Neural crest cell (in vitro differentiated cells): ENCODE measurements around the gene DDX51. TPM values are rescaled to one million over a fixed set of nuclear protein-coding genes. Genes with fewer than 3 reads are reported as not detected.
A peak's percentile ranks its signal among the peaks of the same experiment; 100 is the strongest.

Experiments
- DNase-seq: peaks from one replicate; pipeline ENCODE4 v3.0.0; 2021; ENCODE audit warnings: low read depth, mixed read lengths, low spot score
- H3K27ac Mint-ChIP-seq: one replicate; pipeline ENCODE4 v1.8.0; 2021; ENCODE audit warnings: mild to moderate bottlenecking, mixed read lengths; ENCODE audit not compliant: unreplicated experiment
- H3K27me3 Mint-ChIP-seq: 2 replicates; pipeline ENCODE4 v1.8.0; 2021; ENCODE audit warnings: low read depth, mild to moderate bottlenecking, mixed read lengths
- H3K36me3 Mint-ChIP-seq: 2 replicates; pipeline ENCODE4 v1.8.0; 2021; ENCODE audit warnings: low read depth, mild to moderate bottlenecking, mixed read lengths
- H3K4me1 Mint-ChIP-seq: 2 replicates; pipeline ENCODE4 v1.8.0; 2021; ENCODE audit warnings: mixed read lengths
- H3K4me3 Mint-ChIP-seq: one replicate; pipeline ENCODE4 v1.8.0; 2021; ENCODE audit warnings: mild to moderate bottlenecking, mixed read lengths
- H3K9me3 Mint-ChIP-seq: 2 replicates; pipeline ENCODE4 v1.8.0; 2021; ENCODE audit warnings: mixed read lengths
- long read RNA-seq: library from polyadenylated mRNA; unstranded; transcript quantifications from one replicate; pipeline ENCODE4 v2.0.0, GENCODE V29; 2020
- total RNA-seq: library from RNA; stranded (reverse); gene quantifications from 2 replicates; pipeline ENCODE4 v1.2.1, GENCODE V29; 2021
- TF ChIP-seq, protein P1 (sequence below): fragments of 200-600 bp; sonication (generic); conservative IDR thresholded peaks from 2 replicates; pipeline ENCODE4 v1.5.0; 2021; ENCODE audit warnings: antibody characterized with exemption, mild to moderate bottlenecking

Gene DDX51, protein sequence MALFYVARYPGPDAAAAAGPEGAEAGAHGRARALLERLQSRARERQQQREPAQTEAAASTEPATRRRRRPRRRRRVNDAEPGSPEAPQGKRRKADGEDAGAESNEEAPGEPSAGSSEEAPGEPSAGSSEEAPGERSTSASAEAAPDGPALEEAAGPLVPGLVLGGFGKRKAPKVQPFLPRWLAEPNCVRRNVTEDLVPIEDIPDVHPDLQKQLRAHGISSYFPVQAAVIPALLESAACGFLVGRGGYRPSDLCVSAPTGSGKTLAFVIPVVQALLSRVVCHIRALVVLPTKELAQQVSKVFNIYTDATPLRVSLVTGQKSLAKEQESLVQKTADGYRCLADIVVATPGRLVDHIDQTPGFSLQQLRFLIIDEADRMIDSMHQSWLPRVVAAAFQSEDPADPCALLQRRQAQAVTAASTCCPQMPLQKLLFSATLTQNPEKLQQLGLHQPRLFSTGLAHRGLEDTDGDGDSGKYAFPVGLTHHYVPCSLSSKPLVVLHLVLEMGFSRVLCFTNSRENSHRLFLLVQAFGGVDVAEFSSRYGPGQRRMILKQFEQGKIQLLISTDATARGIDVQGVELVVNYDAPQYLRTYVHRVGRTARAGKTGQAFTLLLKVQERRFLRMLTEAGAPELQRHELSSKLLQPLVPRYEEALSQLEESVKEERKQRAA
- 27.7 and 33.3 TPM in 2 replicates for total RNA-seq
- long read RNA-seq, partial matches to known transcripts = 0 of 2 reads
- long read RNA-seq, other reads (novel, unspliced or antisense) = 2 of 2 reads

DNA sequence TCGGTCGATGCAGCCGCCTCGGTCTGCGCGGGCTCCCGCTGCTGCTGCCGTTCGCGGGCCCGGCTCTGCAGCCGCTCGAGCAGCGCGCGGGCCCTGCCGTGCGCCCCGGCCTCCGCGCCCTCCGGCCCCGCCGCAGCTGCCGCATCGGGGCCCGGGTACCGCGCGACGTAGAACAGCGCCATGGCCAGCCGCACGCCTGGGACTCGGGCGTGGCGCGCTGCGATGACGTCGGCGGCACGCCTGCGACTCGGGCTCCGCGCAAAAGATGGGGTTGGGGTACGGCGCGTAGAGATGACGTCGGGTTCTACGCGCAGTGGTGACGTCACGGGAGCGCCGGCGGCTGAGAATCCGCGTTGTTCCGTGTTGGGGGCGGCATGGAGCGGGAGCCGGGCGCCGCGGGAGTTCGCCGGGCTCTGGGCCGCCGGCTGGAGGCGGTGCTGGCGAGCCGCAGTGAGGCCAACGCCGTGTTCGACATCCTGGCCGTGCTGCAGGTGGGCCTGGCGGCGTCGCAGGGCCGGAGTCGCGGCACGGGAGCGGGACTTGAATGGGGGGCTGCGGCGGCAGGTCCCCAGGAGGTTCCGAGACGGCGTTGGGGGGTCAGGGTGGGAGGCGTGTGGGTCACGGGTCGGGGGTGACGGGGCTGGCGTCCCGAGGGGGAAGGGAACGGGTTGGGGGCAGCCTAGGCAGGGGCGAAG is at the start of gene DDX51, which contains the start of gene NOC4L:
Gene DDX51, minus strand, starts transcription at position 205 of the 695 bp plus-strand sequence. Its CDS starts 23 bp downstream, at position 182.
Gene NOC4L, plus strand, starts transcription at position 343 of the 695 bp plus-strand sequence. Its CDS starts 32 bp downstream, at position 375.
- Mint-ChIP-seq H3K27ac (no peak within 1 kb of the TSS), H3K4me3 (peak within 1 kb of the TSS; percentile 93), H3K4me1 (peaks cover 18% of the 10 kb centered on the region), H3K36me3 (peaks cover 7% of the 10 kb centered on the region), H3K27me3 (peaks cover 4% of the 10 kb centered on the region), H3K9me3 (no peaks in the 10 kb centered on the region)
- DNase-seq = peak; percentile 95
- TF ChIP-seq, protein P1, sequence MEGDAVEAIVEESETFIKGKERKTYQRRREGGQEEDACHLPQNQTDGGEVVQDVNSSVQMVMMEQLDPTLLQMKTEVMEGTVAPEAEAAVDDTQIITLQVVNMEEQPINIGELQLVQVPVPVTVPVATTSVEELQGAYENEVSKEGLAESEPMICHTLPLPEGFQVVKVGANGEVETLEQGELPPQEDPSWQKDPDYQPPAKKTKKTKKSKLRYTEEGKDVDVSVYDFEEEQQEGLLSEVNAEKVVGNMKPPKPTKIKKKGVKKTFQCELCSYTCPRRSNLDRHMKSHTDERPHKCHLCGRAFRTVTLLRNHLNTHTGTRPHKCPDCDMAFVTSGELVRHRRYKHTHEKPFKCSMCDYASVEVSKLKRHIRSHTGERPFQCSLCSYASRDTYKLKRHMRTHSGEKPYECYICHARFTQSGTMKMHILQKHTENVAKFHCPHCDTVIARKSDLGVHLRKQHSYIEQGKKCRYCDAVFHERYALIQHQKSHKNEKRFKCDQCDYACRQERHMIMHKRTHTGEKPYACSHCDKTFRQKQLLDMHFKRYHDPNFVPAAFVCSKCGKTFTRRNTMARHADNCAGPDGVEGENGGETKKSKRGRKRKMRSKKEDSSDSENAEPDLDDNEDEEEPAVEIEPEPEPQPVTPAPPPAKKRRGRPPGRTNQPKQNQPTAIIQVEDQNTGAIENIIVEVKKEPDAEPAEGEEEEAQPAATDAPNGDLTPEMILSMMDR = no peak

DNA sequence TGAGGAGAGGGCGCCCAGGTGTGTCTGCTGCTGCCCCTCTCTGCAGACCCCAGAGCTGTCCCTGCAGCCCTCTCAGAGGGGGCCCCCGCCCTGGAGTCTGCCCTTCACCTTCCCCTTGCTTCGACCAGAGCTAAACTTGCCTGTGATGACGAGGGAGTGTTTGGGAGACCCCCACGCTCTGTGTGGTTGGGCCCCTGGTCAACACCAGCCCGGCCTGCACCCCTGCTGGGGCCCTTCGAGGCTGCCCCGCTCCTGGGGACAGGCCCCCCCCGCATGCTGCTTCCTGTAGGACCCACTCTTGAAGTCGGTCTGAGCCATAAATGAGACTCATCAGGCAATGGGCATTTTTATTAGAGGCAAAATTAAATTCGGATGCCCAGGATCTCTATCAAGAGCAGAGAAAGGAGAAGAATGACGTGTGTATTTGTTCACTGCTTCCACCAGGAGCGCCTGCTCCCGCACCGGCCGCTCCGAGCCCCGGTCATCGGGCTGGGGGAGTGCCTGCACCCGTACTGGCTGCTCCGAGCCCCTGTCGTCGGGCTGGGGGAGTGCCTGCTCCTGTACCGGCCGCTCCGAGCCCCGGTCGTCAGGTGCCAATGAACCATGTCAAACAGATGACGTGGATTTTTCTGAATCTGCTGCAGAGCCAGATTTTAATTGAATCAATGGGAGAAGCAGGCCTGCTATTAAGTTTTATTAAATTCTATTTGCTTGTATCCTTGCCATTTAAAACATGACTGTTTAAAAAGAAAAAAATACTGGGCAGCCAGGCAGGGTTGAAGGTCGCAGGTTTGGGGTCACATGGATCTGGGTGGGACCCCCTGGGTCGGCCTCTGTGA is 47.8 kb upstream of the DDX51 start:
- H3K36me3 Mint-ChIP-seq = peaks cover 3% of the 10 kb centered on the region
- H3K9me3 Mint-ChIP-seq = peaks cover 5% of the 10 kb centered on the region
- no peak overlapping the region for H3K27ac Mint-ChIP-seq
- peak overlapping the region; percentile 38 for H3K4me3 Mint-ChIP-seq
- peaks cover 4% of the 10 kb centered on the region for H3K4me1 Mint-ChIP-seq
- H3K27me3 Mint-ChIP-seq = peaks cover 59% of the 10 kb centered on the region
- TF ChIP-seq, protein P1 = no peak
- DNase-seq = no peak

DNA sequence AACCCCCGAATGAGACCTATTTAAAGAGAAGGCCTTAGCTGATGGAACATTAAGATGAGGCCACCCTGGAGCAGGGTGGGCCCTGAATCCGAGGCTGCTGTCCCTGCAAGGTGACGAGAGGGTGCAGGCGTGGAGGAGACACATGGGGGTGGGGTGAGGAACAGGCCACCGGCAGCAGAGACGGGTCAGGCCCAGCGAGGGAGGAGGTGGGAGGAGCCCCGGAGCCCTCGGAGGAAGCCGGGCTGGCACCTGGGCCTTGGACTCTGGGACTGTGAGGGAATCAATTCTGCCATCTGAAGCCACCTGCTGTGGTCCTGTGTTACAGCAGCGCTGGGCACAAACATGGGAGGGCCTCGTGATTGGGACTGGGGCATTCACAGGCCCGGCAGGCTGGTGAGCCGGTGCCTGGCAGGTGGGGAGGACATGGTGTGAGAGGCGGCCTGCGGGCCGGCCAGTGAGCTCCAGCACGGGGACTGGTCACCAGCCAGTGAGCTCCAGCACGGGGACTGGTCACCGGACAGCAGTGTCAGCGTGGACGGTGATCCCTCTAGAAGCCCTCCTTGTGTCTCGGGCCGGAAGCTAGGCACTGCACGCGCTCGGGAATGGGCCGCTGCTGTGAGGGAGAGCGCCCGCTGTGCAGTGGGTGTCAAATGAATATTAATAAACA is 46.8 kb upstream of the DDX51 start:
- Mint-ChIP-seq H3K9me3 (peaks cover 5% of the 10 kb centered on the region), H3K27ac (no peak overlapping the region), H3K36me3 (peaks cover 3% of the 10 kb centered on the region), H3K27me3 (peaks cover 67% of the 10 kb centered on the region), H3K4me3 (peak overlapping the region; percentile 44), H3K4me1 (peaks cover 4% of the 10 kb centered on the region)
- TF ChIP-seq, protein P1 = no peak
- no peak for DNase-seq

DNA sequence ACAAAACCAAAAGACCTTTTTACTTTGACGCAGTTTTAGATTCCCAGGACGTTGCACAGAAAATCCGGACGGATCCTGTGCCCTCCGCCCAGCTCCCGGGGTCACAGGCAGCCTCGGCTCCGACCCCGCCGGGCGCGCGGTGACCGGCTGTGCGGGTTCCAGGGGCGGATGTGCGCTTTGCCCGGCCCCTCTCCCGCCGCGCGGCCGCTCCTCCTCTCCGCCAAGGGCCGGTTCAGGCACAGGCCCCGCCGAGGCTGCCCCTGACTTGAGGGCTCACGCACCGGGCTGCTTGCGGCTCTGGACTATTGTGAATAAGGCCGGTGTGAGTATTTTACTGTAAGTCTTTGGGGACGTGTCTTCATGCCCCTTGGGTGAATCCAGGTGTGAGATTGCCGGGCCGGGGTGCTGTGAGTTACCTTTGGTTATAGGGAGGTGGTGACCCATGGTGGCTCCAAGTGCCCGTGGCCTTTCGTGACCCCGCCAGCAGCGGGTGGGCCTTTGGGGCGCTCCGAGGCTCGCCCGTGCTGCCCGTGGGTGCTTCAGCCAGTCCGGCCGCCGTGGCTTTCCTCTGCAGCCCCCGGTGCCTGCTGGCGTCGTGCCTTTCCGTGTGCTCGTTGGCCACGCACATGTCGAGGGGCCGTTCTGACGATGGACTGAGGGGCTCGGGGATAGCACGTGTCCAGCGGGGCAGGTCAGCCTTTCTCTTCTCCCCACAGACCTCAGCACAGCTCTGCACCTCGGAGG is 46.1 kb upstream of the DDX51 start:
- TF ChIP-seq, protein P1 = no peak

More for the DNA sequence above, 46.1 kb upstream of the DDX51 start:
- Mint-ChIP-seq H3K27ac (no peak overlapping the region), H3K4me3 (peak overlapping the region; percentile 86), H3K27me3 (peaks cover 74% of the 10 kb centered on the region), H3K4me1 (peaks cover 4% of the 10 kb centered on the region), H3K36me3 (peaks cover 3% of the 10 kb centered on the region), H3K9me3 (peaks cover 5% of the 10 kb centered on the region)
- DNase-seq = peak; percentile 21
